Embryonic facial prominence (tissue), 1 donor: ENCODE data around the gene CRYL1.

Experiments used
- DNase-seq: peaks from one replicate; pipeline ENCODE4 v3.0.0-alpha.2; 2016; ENCODE audit errors: extremely low spot score

Gene CRYL1

GRCh38 chr13:20424949-20425348 is 100.7 kb downstream of the CRYL1 start:
- peak; percentile 30 for DNase-seq

DNA sequence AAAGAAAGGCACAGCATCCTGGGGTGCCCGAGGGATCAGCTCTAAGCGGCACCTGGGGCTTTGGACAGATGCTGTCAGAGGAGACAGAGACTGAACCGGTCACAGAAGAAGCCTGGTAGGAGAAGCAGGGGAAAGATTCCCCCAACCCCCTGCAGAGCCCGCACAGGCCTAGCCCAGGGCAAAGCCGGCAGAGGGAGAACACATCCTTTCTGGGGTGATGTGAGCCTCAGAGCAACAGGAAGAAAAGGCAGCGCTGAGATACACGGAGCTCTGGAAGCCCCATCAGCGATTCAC is 101.2 kb downstream of the CRYL1 start:
- DNase-seq, result no peak

- DNase-seq, result no peak
Measured at GRCh38 chr13:20422362-20422761, 103.3 kb downstream of the CRYL1 start.

- no peak for DNase-seq
Measured at GRCh38 chr13:20420938-20421337, 104.7 kb downstream of the CRYL1 start.

DNA sequence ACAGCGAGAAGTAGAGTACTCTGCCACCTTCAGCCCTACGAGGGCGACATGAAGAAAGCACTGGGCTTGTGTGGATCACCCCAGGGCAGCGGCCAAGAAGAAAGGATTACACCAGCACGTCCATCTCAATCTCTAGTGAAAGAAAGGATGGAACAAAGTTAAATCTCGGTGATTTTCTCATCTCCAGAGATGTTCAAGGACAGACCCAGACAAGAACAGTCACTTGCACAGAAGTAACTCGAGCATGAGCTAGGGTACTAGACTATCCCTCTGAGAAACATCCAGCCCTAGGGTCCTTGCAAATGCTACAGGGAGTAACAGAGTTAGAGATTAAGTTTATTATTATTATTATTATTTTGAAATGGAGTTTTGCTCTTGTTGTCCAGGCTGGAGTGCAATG is 106.7 kb downstream of the CRYL1 start:
- no peak for DNase-seq

DNA sequence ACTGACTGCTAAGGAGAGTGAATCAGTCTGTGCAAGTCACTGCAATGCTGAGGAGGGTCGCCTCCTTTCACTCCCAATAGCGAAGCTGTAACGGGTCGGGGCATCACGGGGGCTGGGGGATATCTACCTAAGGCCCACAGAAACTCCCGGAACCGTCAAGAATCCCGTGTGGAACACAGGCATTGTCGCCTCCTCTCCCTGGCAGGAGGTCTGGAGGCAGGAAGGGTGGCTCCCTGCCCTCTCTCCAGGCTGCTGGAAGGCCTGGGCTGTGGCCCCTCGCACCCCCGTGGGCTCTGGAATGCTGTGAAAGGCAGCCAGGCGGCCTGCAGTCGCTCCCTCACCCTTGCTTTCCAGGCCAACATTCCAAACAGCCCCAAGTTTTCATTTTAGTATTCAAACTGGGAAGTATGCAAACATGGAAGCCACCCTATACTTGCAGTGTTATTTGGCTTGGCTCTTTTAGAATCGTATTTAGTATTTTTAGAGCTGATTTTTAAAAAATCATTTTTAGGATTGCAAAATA is 109.4 kb downstream of the CRYL1 start:
- no peak for DNase-seq

DNA sequence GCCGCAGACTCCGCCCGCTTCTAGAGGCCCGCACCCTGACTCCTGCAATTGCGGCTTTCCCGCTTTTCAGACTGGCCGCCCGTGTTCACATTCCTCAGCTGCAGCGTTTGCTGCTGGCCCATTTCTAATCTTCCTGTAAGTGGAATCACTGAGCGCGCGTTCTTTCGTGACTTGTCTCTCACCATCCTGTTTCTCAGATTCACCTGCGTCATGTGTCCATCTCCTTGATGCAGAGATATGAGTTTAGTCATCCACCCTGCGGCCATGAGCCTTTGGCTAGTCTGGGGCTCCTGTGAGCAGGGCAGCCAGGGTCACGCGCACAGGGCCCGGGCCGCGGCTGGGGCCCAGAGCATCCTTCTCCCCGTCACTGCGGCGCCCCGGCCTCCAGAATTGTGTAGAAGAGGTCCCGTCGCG is 110.0 kb downstream of the CRYL1 start:
- DNase-seq, result no peak

DNA sequence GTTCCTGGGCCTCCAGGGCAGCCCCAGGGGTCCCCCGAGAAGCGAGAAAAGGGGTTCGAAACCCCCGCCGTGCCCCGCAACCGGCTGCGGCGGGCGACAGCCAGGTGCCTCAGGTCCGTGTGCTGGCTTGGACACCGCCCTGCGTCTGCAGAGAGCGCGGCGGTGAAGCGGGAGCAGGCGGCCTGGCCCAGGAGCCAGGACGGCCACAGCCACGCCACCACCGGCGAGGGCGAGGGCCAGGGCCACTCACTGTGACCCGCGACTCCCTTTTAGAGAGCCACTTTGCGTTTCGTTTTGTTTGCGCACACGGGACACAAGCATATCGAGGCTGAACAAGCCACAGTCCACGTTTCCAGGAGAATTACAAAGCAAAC is 110.4 kb downstream of the CRYL1 start:
- DNase-seq, result no peak

DNA sequence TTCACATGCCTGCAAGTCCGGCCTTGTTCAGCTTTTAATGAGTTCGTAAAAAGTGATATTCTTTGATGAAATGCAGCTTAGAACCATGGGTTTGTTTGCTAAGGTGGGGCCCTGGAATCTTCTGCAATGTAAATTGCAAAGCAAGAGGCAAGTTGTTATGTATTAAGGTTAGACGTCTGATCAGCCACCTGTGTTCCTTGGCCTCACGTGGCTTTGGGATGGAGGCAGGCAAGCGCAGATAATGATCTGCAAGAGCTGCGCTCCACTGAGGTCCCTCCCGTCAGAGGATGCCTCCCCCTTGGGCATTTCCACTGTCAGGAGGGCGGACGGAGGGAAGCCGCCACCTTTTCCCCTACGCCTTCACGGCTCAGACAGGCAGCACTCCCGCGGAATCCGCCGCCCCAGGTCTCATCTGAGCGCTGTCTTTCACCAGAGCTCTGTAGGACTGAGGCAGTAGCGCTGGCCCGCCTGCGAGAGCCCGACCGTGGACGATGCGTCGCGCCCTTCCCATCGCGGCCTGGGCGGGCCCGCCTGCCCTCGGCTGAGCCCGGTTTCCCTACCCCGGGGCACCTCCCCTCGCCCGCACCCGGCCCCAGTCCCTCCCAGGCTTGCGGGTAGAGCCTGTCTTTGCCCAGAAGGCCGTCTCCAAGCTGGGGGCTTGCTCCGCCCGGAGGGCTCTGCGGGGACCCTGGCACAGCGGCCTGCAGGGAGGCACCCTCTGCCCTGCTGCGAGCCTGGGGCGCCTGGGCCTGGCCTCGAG is 110.9 kb downstream of the CRYL1 start:
- no peak for DNase-seq

DNA sequence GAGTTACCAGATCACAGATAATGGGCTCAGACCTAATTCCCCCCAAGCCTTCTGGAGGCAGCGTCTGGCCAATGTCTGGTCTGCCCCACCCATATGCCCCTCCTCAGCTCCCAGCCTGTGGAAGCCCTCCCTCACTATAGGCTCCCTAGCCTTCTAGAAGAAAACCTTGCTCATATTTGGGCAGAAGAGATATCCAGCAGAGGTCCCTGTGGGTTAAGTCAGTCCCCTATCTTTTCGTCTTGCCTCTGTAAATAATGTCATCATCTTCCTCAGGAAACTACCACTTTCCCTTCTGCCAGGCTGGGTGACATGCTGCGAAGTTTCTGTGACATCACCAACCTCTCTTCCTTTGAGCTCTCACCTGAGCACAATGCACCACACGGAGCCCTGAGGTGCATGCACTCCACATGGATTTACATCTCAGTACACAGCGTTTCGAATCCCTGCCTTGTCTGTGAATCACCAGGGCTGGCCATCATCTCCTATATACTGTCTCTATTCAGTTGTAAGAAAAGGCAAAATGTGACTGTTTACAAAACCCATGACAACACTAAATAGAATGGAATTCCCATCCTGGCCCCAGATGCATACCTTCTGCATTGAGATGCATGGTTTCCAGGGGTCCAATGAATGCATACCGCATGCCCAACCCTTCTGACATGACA is 112.8 kb downstream of the CRYL1 start:
- DNase-seq, result no peak

- DNase-seq, result no peak
Measured at GRCh38 chr13:20411638-20412342, 113.9 kb downstream of the CRYL1 start.

- DNase-seq, result no peak
Measured at GRCh38 chr13:20410726-20411125, 114.9 kb downstream of the CRYL1 start.

GRCh38 chr13:20408181-20408580 is 117.5 kb downstream of the CRYL1 start:
- no peak for DNase-seq

DNA sequence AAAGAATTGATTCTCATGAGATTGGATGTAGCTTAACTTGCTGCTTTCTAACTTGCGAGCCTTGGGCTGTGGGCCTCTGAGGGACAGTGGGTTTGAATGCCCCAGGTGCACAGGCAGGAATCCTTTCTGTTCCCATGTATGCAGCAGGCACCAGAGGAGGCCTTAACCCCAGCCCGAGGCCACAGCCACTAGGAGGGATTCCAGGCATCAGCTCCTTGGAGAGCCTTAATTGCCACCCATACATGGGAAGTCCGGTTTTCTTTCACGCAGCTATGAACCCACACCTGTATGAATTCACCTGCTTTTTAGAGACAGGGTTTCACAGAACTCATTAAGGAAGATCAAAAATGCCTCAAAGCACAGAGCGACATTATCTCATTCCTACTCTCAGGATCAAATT is 117.9 kb downstream of the CRYL1 start:
- no peak for DNase-seq

DNA sequence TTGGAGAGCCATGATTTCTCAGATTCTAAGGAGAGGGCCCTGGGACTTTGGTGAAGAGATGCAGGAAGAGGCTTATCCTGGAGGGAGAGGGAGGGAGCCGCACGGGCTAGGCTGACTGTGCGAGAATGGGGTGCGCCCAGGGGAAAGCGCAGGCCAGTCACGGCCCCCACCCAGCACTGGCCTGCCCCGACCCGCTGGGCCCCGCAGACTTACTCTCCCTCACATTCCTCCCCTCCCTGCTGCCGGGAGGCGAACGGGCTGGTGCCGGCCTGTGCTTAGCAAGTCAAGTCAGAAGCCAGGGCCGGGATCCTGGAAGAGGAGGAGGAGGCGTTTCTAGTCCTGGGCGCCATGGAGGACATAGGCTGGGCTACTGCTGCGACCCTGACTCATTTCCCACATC is 120.0 kb downstream of the CRYL1 start:
- DNase-seq, result no peak

DNA sequence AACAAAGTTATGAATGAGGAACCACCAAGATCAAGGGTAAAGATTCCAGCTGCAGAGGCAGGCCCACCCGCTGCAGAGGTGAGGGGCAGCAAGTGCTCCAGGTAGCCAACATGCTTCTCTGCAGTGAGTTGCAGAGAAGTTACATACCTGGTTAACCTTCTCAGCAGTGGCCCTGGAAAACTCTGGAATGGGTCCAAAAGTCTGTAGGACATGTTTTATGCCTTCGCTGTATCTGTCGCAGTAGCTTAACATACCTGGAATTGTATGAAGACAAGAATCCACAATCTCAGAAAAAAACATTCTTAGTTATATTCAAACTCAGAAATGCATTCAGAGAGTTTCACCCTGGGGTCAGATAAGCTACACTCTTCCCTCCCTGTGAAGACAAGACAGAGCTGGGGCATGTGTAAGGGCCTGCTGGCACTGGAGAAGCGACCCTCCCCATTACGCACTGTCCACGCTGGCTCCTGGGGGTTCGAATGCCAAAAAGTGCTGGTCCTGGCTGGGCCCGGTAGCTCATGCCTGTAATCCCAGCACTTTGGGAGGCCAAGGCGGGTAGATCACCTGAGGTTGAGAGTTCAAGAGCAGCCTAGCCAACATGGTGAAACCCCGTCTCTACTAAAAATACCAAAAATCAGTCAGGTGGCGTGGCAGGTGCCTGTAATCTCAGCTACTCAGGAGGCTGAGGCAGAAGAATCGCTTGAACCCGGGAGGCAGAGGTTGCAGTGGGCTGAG is 121.0 kb downstream of the CRYL1 start:
- DNase-seq, result no peak

- DNase-seq, result no peak
Measured at GRCh38 chr13:20403826-20404225, 121.8 kb downstream of the CRYL1 start.

DNA sequence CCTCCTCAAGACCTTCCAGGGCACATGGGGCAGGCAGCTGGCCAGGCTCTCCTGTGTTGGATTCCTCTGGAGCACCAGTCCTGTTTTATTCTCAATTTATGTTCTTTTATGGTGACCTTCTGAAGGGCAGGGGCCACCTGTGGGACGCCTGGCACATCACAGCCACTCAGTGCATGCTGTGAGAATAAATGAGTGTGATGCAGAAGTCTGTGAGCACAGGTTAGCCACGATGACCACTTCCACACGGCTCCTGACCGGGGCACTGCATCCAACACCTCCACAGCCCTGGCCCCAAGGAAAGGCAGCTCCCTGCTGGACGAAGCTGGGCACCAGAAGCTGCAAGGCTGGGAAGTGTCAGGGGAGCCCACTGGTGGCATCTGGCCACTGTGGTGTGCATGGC is 122.8 kb downstream of the CRYL1 start:
- no peak for DNase-seq

- DNase-seq, result no peak
Measured at GRCh38 chr13:20401931-20402856, 123.5 kb downstream of the CRYL1 start.

- no peak for DNase-seq
Measured at GRCh38 chr13:20401531-20401930, 124.1 kb downstream of the CRYL1 start.

- DNase-seq, result no peak
Measured at GRCh38 chr13:20400774-20401173, 124.9 kb downstream of the CRYL1 start.
